A673 (cell line): ENCODE measurements around the gene CRYBG2.

Source experiments
- EZH2 ChIP-seq: fragments of 200-600 bp; sonication (generic); IDR thresholded peaks from 2 replicates; pipeline ENCODE4 v1.6.1; 2017; ENCODE audit warnings: borderline replicate concordance, low read depth, mild to moderate bottlenecking, mixed read lengths, antibody characterized with exemption, low read length; ENCODE audit not compliant: poor library complexity, severe bottlenecking
- TF ChIP-seq, protein P1 (sequence below): fragments of 300-800, 200-600 bp; sonication (generic); conservative IDR thresholded peaks from 2 replicates; pipeline ENCODE4 v1.5.1; 2017; ENCODE audit warnings: low read depth, mild to moderate bottlenecking, antibody characterized with exemption, low read length, moderate library complexity, mixed read lengths

GRCh38 chr1:26395754-26396153 is 41.8 kb upstream of the CRYBG2 start:
- TF ChIP-seq, protein P1, sequence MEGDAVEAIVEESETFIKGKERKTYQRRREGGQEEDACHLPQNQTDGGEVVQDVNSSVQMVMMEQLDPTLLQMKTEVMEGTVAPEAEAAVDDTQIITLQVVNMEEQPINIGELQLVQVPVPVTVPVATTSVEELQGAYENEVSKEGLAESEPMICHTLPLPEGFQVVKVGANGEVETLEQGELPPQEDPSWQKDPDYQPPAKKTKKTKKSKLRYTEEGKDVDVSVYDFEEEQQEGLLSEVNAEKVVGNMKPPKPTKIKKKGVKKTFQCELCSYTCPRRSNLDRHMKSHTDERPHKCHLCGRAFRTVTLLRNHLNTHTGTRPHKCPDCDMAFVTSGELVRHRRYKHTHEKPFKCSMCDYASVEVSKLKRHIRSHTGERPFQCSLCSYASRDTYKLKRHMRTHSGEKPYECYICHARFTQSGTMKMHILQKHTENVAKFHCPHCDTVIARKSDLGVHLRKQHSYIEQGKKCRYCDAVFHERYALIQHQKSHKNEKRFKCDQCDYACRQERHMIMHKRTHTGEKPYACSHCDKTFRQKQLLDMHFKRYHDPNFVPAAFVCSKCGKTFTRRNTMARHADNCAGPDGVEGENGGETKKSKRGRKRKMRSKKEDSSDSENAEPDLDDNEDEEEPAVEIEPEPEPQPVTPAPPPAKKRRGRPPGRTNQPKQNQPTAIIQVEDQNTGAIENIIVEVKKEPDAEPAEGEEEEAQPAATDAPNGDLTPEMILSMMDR = no peak
- no peak for TF ChIP-seq EZH2
